ENCODE measurements around the gene CKAP5.

- no peak for TF ChIP-seq POLR2A (IDR thresholded peaks at IDR 0.05; ENCODE audit: low read depth, low read length)
- TF ChIP-seq POLR2AphosphoS5 (IDR thresholded peaks at IDR 0.05; ENCODE audit: low read depth, low read length): no peak
- TF ChIP-seq TAF1 (IDR thresholded peaks at IDR 0.05; ENCODE audit: borderline replicate concordance, low read depth, low read length): no peak
Observed at GRCh38 chr11:46865340-46865739, 19.3 kb upstream of the CKAP5 start.
